HUDEP-2 (cell line): Measurements from ENCODE around the gene LGALS4.
"Not testable (repeated sequence)": the region's sequence is repeated elsewhere in the genome, so short reads cannot be mapped to it uniquely, and the experiment has no call there.

ENCODE experiments used
- DNase-seq, 76 experiments: peaks; one replicate each; lab custom pipeline; 2025; ENCODE audit not compliant: unreplicated experiment in 76 of 76; lab: John Stamatoyannopoulos, UW

The LGALS4 gene

DNA sequence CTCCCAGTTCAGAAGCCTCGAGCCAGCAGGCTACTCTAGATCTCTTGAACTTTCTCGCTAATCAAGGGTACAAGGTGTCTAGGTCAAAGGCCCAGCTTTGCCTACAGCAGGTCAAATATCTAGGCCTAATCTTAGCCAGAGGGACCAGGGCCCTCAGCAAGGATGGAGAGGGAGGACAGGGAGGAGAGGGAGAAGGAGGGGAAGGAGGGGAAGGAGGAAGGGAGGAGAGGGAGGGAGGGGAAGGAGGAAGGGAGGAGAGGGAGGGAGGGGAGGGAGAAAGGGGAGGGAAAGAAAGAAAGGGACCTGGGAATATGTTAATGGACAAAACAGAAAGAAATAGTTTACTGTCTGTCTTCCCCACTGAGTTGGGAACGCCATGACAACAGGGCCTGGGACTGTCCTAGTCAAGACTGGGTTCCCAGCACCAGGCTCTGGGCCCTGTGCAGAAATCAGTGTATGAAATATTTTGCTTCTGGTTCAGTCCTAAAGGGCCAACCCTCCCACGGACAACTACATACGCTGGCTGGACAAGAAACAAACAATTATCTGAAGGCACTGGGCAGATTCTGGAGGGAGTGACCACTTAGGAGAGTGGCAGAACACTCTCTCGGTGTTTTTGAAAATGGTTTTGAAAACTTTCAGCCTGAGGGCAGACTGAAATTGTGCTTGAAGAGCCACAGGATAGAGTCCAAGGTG is 14.3 kb upstream of the LGALS4 start:
- DNase-seq: no peak

GRCh38 chr19:38825936-38826335 is 13.2 kb upstream of the LGALS4 start:
- not testable (repeated sequence) for DNase-seq

DNA sequence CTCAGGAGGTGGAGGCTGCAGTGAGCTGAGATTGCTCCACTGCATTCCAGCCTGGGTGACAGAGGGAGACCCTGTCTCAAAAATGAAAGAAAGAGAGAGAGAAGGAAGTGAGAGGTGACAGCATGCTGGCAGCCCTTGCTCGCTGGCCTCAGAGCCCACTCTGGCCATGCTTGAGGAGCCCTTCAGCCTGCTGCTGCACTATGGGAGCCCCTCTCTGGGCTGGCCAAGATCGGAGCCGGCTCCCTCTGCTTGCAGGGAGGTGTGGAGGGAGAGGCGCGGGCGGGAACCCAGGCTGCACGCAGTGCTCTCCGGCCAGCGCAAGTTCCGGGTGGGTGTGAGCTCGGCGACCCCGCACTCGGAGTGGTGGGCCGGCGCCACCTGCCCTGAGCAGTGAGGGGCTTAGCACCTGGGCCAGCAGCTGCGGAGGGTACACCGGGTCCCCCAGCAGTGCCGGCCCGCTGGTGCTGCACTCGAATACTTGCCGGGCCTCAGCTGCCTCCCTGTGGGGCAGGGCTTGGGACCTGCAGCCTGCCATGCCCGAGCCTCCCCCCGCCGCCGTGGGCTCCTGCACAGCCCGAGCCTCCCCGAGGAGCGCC is 8.6 kb upstream of the LGALS4 start:
- DNase-seq: not testable (repeated sequence)

- DNase-seq: peak in 9 of 76 experiments; percentile 15 to 39 (median 30)
Observed at GRCh38 chr19:38819231-38819920, 6.6 kb upstream of the LGALS4 start.

DNA sequence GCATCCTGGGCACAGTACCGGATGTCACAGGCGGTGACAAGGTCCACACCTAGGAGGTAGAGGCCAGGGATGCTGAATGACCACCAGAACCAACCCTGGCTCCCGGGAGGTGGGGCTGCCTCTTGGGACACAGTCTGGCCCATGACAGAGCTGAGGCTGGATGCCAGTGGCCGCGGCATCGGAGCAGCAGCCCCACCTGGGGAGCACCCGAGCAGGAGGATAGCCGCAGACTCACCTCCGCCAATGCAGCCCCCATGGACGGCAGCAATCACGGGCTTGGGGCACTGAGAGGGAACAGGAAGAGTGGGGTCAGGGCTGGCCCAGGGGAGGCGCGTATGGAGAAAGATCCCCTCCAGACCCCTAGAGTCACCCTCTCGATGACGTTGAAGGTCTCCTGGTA is 4.3 kb upstream of the LGALS4 start:
- DNase-seq: no peak

GRCh38 chr19:38816131-38816750 is 3.5 kb upstream of the LGALS4 start:
- DNase-seq: no peak

GRCh38 chr19:38815059-38816001 is 2.6 kb upstream of the LGALS4 start:
- no peak for DNase-seq

- not testable (repeated sequence) for DNase-seq
Observed at GRCh38 chr19:38813932-38814331, 1.2 kb upstream of the LGALS4 start.

- DNase-seq: no peak
Observed at GRCh38 chr19:38813323-38813722, 578 bp upstream of the LGALS4 start.

- DNase-seq: no peak
Observed at GRCh38 chr19:38812009-38812840, 520 bp downstream of the LGALS4 start.

DNA sequence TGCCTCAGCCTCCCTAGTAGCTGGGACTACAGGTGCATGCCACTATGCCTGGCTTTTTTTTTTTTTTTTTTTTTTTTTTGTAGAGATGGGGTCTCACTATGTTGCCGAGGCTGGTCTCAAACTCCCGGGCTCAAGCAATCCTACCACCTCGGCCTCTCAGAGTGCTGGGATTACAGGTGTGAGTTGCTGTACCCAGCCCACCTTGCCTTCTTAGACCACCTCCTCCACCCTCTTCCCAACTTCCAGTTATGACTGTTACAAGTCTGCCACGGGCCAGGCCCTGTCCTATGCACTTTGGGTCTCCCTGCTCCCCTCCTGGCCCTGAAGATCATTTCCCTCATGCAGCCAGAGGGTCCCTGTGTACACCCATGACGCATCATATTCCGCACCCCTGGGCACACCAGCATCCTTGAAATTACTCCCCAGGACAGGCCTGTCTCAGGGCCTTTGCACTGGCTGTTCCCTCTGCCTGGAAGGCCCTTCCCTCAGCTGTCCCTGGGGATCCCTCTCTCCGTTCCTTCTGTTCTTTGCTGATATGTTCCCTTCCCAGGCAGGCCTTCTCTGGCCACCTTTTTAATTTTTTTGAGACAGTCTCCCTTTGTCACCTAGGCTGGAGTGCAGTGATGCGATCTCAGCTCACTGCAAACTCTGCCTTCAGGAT is 3.0 kb downstream of the LGALS4 start:
- no peak for DNase-seq

GRCh38 chr19:38808741-38809140 is 4.0 kb downstream of the LGALS4 start:
- no peak for DNase-seq

- DNase-seq: not testable (repeated sequence)
Observed at GRCh38 chr19:38807374-38808098, 5.2 kb downstream of the LGALS4 start.

DNA sequence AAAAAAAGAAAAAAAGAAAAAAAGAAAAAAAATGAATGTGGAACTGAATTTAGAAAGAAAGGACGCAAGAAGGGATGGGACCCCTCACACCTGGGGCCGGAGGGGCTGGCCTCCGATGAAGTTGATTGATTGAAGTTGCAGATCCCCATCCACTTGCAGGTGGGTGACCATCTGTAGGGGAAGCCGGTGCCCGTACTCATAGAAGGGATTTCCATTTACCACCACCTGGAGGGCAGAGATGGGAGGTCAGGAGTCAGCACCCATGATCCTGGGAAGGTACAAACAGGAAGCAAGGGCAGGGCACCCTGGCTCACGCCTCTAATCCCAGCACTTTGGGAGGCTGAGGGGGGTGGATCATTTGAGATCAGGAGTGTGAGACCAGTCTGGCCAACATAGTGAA is 6.4 kb downstream of the LGALS4 start:
- DNase-seq: no peak

GRCh38 chr19:38805180-38805579 is 7.6 kb downstream of the LGALS4 start:
- DNase-seq: no peak

GRCh38 chr19:38803543-38803942 is 9.2 kb downstream of the LGALS4 start:
- no peak for DNase-seq

- DNase-seq: no peak
Observed at GRCh38 chr19:38801359-38802095, 11.2 kb downstream of the LGALS4 start.
